Measurements from ENCODE around the gene AATK. TPM values are rescaled to one million over a fixed set of nuclear protein-coding genes. Genes with fewer than 3 reads are reported as not detected.

Gene AATK
- total and polyA plus RNA-seq, 2 of the 13 experiments (the other 11 are each of a cell fraction or from before 2014, with no cell fraction given): 2.9 to 8.4 TPM

DNA sequence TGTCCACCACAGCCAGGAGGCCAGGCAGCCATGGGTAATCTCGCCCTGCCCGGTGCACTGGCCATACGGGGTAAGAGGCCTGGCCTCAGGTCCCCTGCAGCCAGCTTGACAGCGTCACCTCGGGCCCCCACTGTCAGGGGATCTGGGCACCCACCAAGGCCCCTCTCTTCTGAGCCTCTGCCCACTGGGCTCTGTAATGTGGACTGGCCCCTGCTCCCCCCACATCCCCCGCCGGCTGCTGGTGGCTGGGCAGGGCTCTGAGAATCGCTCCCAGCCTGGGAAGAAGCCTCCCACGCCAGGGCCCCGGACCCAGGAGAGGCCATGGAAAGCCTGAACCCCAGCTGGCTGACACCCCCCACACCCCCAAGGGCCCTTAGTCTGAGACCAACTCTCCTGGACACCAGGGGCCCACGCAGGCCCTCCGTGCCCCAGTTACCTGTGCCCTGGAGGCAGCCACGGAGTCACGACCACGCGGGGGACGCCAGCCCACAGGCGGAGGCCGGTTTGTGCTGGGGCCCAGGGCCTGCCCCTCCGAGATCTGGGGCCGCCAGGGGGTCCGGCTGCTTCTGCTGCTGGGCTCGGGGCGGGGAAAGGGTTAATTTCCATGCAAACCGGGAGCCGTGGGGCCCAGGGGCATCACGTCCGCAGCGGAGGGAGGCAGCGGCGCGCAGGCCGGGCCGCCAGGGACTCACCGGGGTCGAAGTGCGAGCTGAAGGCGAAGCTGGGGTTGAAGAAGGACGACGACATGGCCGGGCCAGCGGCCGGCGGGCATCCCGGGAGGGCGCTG, 582 bp downstream of the AATK start, which contains the start of gene PVALEF (continued):
- TF ChIP-seq ZNF12 (CRISPR knock-in tag; IDR thresholded peaks at IDR 0.05) (peak; percentile 52; the same call in 1 of the 2 replicates), TBL1XR1 (IDR thresholded peaks at IDR 0.05; ENCODE audit: borderline replicate concordance, low read length, partially characterized antibody) (no peak), FLYWCH1 (CRISPR knock-in tag; IDR thresholded peaks at IDR 0.05) (peak; percentile 79; the same call in 1 of the 2 replicates), TCF7 (IDR thresholded peaks at IDR 0.05; ENCODE audit: low read depth) (no peak), ZNF383 (CRISPR knock-in tag; IDR thresholded peaks at IDR 0.05; ENCODE audit: borderline replicate concordance) (no peak), RBM22 (optimal IDR thresholded peaks at IDR 0.05; ENCODE audit: low read length) (no peak), RNF2 (conservative IDR thresholded peaks at IDR 0.05; ENCODE audit: low read depth) (peak; percentile 41; the same call in 1 of the 2 replicates)
- TF ChIP-seq, protein P1, sequence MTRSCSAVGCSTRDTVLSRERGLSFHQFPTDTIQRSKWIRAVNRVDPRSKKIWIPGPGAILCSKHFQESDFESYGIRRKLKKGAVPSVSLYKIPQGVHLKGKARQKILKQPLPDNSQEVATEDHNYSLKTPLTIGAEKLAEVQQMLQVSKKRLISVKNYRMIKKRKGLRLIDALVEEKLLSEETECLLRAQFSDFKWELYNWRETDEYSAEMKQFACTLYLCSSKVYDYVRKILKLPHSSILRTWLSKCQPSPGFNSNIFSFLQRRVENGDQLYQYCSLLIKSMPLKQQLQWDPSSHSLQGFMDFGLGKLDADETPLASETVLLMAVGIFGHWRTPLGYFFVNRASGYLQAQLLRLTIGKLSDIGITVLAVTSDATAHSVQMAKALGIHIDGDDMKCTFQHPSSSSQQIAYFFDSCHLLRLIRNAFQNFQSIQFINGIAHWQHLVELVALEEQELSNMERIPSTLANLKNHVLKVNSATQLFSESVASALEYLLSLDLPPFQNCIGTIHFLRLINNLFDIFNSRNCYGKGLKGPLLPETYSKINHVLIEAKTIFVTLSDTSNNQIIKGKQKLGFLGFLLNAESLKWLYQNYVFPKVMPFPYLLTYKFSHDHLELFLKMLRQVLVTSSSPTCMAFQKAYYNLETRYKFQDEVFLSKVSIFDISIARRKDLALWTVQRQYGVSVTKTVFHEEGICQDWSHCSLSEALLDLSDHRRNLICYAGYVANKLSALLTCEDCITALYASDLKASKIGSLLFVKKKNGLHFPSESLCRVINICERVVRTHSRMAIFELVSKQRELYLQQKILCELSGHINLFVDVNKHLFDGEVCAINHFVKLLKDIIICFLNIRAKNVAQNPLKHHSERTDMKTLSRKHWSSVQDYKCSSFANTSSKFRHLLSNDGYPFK (CRISPR knock-in tag; IDR thresholded peaks at IDR 0.05; ENCODE audit: borderline replicate concordance): peak; percentile 55; the same call in 1 of the 2 replicates
- TF ChIP-seq, protein P2, sequence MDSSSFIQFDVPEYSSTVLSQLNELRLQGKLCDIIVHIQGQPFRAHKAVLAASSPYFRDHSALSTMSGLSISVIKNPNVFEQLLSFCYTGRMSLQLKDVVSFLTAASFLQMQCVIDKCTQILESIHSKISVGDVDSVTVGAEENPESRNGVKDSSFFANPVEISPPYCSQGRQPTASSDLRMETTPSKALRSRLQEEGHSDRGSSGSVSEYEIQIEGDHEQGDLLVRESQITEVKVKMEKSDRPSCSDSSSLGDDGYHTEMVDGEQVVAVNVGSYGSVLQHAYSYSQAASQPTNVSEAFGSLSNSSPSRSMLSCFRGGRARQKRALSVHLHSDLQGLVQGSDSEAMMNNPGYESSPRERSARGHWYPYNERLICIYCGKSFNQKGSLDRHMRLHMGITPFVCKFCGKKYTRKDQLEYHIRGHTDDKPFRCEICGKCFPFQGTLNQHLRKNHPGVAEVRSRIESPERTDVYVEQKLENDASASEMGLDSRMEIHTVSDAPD (CRISPR knock-in tag; IDR thresholded peaks at IDR 0.05): no peak
- TF ChIP-seq, protein P3, sequence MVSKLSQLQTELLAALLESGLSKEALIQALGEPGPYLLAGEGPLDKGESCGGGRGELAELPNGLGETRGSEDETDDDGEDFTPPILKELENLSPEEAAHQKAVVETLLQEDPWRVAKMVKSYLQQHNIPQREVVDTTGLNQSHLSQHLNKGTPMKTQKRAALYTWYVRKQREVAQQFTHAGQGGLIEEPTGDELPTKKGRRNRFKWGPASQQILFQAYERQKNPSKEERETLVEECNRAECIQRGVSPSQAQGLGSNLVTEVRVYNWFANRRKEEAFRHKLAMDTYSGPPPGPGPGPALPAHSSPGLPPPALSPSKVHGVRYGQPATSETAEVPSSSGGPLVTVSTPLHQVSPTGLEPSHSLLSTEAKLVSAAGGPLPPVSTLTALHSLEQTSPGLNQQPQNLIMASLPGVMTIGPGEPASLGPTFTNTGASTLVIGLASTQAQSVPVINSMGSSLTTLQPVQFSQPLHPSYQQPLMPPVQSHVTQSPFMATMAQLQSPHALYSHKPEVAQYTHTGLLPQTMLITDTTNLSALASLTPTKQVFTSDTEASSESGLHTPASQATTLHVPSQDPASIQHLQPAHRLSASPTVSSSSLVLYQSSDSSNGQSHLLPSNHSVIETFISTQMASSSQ (IDR thresholded peaks at IDR 0.05; ENCODE audit: low read depth): no peak; the same call in 1 of the 2 replicates
- TF ChIP-seq, protein P3 (CRISPR knock-in tag; IDR thresholded peaks at IDR 0.05; ENCODE audit: borderline replicate concordance): no peak
- TF ChIP-seq, protein P4, sequence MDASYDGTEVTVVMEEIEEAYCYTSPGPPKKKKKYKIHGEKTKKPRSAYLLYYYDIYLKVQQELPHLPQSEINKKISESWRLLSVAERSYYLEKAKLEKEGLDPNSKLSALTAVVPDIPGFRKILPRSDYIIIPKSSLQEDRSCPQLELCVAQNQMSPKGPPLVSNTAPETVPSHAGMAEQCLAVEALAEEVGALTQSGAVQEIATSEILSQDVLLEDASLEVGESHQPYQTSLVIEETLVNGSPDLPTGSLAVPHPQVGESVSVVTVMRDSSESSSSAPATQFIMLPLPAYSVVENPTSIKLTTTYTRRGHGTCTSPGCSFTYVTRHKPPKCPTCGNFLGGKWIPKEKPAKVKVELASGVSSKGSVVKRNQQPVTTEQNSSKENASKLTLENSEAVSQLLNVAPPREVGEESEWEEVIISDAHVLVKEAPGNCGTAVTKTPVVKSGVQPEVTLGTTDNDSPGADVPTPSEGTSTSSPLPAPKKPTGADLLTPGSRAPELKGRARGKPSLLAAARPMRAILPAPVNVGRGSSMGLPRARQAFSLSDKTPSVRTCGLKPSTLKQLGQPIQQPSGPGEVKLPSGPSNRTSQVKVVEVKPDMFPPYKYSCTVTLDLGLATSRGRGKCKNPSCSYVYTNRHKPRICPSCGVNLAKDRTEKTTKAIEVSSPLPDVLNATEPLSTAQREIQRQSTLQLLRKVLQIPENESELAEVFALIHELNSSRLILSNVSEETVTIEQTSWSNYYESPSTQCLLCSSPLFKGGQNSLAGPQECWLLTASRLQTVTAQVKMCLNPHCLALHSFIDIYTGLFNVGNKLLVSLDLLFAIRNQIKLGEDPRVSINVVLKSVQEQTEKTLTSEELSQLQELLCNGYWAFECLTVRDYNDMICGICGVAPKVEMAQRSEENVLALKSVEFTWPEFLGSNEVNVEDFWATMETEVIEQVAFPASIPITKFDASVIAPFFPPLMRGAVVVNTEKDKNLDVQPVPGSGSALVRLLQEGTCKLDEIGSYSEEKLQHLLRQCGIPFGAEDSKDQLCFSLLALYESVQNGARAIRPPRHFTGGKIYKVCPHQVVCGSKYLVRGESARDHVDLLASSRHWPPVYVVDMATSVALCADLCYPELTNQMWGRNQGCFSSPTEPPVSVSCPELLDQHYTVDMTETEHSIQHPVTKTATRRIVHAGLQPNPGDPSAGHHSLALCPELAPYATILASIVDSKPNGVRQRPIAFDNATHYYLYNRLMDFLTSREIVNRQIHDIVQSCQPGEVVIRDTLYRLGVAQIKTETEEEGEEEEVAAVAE (CRISPR knock-in tag; IDR thresholded peaks at IDR 0.05; ENCODE audit: borderline replicate concordance): peak; percentile 58; the same call in 1 of the 2 replicates
- TF ChIP-seq, protein P5, sequence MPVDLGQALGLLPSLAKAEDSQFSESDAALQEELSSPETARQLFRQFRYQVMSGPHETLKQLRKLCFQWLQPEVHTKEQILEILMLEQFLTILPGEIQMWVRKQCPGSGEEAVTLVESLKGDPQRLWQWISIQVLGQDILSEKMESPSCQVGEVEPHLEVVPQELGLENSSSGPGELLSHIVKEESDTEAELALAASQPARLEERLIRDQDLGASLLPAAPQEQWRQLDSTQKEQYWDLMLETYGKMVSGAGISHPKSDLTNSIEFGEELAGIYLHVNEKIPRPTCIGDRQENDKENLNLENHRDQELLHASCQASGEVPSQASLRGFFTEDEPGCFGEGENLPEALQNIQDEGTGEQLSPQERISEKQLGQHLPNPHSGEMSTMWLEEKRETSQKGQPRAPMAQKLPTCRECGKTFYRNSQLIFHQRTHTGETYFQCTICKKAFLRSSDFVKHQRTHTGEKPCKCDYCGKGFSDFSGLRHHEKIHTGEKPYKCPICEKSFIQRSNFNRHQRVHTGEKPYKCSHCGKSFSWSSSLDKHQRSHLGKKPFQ (CRISPR knock-in tag; IDR thresholded peaks at IDR 0.05; ENCODE audit: insufficient replicate concordance): peak; percentile 74

All from HepG2 (cell line).